Stimulated activated naive CD4-positive, alpha-beta T cell treated with Interleukin-2 at 50 U/mL for 16 hours (primary cell): ENCODE measurements around the gene SNUPN.

ENCODE experiments used
- DNase-seq: peaks from one replicate; lab custom pipeline; 2025; lab: John Stamatoyannopoulos, UW

SNUPN gene

DNA sequence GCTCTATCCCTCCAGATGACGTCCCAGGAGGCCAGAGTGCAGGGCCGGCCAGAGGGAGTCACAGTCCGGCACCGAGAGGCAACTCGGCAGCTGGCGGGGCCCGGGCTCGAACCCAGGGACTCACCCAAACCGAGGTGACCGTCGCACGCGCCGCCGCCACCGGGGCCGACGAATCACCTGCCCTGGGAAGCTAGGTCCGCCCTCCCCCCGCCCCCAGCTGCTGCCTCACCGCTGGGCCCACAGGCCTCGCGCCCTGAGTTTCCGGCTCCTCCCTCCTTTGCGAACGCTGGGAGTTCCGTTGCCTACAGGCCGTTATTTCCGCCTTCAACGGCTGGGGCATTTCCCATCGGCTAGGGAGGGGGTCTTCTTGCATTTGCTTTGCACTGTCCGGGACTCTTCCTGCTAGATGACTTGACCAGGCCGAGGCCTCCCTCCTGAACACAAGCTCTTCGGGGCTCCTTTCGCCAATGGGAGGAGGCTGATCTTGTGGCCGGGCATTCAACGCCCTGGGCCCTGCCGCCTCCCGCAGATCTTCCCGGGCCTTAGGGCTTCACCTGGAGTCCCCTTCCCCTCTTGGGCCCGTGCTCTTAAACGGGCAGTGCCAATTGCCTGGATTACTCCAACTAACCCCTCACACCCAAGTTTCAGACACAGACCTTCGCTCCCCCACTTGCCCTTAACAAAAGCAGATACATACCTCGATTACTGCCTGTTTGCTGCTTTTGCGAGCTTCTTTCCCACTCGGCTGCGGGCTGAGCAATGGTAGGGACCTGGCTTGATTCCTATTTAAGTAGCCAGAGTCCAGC lies at the start of gene SNUPN:
SNUPN (minus strand) TSS at position 184 of the 806 bp plus-strand sequence. CDS start 4,674 bp downstream, outside the sequence.
- DNase-seq = peak; percentile 96

DNA sequence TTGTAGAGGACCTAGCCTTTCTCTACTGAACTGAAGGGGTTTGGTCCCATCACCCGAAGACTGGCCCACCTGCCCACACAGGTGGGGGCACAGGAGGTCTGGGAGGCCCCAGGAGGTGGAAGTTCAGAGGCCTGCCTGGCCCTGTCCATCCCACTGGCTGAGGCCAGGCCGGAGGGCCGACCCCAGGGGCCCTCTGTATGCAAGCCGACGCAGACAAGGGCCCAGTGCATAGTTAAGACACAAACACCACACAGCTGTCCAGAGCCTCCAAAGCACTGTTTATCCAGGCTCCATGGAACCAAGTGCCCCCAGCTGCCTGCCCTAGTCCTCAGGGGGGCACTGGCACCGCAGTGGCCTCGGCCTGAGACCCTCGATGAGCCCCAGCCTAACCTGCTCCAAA lies 48.8 kb upstream of the SNUPN start:
- DNase-seq = no peak

GRCh38 chr15:75673426-75674235 lies 48.1 kb upstream of the SNUPN start:
- no peak for DNase-seq

GRCh38 chr15:75672646-75673425 lies 47.3 kb upstream of the SNUPN start:
- no peak for DNase-seq

DNA sequence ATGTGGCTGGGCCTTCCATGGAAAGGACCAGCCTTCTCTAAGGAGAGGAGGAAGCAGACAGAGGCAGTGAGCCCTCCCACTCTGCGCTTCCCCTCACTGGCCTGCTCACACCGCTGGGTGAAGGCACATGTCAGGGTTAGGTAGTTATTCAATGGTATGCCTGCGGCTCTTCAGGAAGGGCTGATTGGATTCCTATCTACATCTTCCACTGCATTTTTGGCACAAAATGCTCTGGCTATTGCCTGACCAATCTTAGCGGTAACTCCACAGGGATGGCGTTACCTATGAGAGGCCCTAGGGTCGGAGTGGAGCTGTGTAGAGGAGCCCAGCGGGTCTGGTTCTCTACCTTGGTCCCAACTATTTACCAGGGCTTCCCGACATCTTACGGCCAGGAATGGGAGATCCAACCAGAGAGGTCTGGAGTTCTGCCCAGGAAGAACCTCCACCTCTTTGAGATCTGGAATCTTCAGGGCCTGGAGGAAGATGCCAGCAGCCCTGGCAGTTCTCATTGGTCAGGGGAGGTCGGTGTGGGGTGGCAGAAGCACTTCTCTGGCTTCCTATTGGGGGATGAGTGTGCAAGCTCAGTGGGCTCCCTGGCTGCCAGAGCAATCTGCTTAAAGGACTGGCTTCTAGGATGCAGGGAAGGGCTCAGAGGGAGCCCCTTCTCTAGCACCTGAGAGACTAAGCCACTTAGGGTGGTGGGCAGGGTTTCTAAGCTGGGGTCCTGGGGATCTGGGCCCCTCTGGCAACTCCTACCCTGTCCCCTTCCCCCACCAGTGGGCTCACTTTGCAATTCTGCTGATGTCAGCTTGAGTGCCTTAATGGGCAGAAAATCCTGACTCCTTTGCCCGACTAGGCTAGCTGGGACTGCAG lies 46.4 kb upstream of the SNUPN start:
- DNase-seq = no peak

DNA sequence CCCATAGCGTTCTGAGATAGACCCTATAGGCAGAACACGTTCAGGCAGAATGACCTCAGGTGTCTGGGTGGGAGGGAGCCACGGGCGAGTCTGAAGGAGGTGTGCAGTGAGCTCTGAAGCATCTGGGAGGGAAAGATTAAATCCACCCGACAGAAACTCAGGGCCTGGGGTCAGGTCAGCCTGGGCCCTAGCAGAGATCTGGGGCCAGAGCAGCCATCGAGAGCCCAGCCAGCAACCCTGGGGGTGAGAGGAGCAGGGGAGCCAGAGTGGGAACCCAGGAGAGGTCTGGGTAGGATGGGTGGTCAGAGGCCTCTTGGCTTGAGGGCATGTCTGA lies 44.3 kb upstream of the SNUPN start:
- no peak for DNase-seq

GRCh38 chr15:75669191-75669878 lies 43.8 kb upstream of the SNUPN start:
- no peak for DNase-seq

DNA sequence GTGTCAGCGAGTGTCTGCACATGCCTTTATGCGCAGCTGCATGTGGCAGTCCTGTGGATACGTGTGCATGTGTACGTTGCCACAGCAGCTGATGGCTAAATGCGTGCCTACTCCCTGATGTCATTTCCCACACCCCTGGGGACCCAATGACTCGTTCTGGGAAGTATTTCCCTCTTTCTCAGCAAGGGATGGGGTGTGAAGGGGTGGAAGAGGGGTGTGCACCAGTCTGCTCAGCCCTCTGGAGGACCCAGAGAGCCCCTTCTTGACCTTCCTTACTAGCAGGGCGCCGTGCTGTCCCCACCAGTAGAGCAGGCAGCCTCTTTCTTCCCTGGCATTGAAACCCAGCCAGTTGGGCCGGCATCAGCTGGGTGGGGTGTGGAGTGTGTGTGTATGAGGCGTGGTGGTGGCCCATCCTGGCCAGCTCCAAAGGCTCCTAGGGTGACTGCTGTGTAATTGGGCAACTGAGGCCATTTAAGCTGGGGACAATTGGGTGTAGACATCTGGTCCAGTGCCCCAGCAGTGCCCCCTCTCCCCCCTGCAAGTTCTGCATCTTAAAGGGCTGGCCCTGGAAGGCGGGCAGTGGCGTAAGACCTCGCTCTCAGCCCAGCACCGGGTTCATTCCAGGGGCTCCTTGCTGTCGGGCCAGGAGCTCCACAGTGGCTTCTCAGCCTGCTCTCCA lies 41.4 kb upstream of the SNUPN start:
- no peak for DNase-seq

- no peak for DNase-seq
Measured at GRCh38 chr15:75663931-75664421, 38.5 kb upstream of the SNUPN start.

DNA sequence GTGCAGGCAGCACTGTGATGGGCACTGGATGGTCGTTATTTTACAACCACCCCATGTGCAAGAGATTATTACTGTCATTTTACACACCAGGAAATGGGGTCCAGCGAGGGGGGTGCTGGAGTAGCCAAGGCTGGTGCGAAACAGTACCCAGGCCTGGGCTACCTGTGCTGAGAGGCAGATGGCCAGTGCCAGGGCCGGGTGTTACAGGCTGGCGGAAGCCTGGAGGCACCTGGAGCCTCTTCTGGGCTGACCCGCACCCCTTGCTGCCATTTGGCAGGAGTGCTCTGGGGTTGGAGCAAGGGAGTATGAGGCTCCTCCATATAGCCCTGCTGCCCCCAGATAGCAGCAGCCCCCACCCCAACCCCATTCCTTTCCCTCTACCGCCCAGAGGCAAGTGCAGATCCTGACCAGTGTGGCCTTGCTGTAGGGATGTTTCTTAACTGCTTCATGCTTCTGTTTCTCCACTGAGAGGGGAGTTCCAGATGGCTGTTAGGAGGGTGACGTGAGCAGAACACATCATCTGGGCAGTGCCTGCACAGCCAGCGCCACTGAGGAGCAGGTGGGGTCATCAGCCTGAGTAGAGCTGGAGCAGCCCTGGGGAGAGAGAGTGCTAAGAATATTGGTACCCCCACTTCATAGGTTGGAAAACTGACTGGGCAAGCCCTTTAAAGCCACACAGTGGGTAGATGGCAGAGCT lies 37.4 kb upstream of the SNUPN start:
- DNase-seq = no peak

DNA sequence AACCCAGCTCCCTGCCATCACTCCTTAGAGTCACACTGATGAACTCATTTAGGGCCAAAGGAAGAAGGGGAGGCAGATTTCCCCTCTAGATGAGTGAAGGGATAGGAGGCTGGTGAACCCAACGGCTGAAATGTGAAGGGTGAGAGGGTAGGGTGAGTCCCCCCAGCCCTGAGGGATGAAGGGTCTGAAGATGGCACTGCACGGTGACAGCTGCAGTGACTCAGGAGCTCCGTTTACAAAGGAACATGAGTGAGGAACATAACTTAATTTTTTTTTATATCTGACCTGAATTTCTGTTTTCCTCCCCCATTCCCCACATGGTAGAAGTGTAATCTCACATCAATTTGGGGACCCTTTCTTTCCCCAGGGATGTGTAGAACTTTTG lies 36.2 kb upstream of the SNUPN start:
- no peak for DNase-seq

GRCh38 chr15:75661100-75661755 lies 35.7 kb upstream of the SNUPN start:
- no peak for DNase-seq

- no peak for DNase-seq
Measured at GRCh38 chr15:75659928-75660645, 34.6 kb upstream of the SNUPN start.

GRCh38 chr15:75659141-75659771 lies 33.7 kb upstream of the SNUPN start:
- no peak for DNase-seq

DNA sequence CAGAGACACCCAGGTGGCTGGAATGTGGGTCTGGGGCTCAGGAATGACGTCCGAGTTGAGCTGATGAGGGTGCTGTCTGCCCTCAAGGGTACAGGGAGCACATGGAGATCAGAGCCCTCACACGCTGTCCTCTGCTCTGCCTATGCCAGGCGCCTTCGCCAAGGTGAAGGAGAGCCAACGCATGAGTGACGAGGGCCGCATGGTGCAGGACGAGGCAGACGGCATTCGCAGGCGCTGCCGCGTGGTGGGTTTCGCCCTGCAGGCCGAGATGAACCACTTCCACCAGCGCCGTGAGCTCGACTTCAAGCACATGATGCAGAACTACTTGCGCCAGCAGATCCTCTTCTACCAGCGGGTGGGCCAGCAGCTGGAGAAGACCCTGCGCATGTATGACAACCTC lies 31.3 kb upstream of the SNUPN start:
- DNase-seq = no peak

DNA sequence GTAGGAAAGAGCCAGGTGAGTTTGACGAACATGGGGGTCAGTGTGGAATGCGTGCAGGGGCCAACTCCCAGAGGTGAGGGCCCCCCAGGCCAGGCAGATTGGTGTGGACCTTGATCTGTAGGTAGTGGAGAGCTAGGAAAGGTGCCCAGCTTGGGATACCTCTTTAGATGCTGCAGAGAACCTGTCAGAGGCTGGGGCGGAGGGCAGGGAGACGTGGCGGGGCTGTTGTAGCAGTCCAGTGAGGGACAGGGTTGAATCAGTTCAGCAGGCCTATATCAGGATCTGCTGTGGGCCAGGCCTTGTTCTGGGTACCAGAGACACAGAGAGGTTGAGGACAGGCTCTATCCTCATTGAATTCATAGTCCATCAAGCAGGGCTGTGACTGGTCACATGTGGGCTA lies 30.8 kb upstream of the SNUPN start:
- DNase-seq = no peak

DNA sequence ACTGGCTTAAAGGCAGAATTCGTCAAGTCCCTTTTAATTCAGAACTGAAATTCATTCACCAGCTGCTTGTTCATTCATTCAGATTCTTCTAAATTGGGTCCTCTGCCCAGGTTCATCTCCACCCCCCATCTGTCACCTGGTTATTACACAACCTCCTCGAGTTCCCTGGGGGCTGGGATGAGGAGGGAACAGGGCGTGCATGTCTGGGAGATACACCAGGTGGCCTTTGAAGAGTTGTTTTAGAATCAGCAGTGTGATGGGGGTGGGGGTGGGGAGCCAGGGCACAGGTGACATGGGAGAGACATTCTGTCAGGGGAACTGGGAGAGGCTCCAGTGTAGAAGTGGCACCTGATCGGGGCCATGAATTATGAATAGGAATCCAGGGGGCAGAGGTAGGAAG lies 30.4 kb upstream of the SNUPN start:
- no peak for DNase-seq
